ENCODE data around the gene P2RY6. TPM values are rescaled to one million over a fixed set of nuclear protein-coding genes. Genes with fewer than 3 reads are reported as not detected.

P2RY6 gene
- total and polyA plus RNA-seq, 2 of the 8 experiments (the other 6 are each of a cell fraction or from before 2014, with no cell fraction given): 0.15 TPM; not detected in 1

- H3K79me2 ChIP-seq (ENCODE audit: control insufficient read depth in 1 of 2, insufficient read depth in 2 of 2, low read length in 2 of 2): no peaks in the 10 kb centered on the region
- H3K18ac ChIP-seq (ENCODE audit: extremely low read depth, low read length): no peak overlapping the region
- no peak overlapping the region for H3K27ac ChIP-seq (ENCODE audit: low read depth, low read length)
- H4K20me1 ChIP-seq (replicated peaks in 1 of 2; ENCODE audit: control insufficient read depth in 1 of 2, insufficient read depth in 2 of 2, low read length in 2 of 2): peaks cover 0 to 2% of the 10 kb centered on the region in 2 experiments
- no peaks in the 10 kb centered on the region for H3K9me3 ChIP-seq (ENCODE audit: insufficient read depth in 2 of 2, low read depth in 1 of 2, low read length in 1 of 2)
- no peak overlapping the region for H2BK20ac ChIP-seq (ENCODE audit: low read length)
- H3K14ac ChIP-seq (ENCODE audit: insufficient read length): no peak overlapping the region
- POLR2A ChIA-PET (ENCODE audit: partially characterized antibody): interaction anchor here (0.7 kb wide), 1 partner anchor 9 kb away, joined by 3 read pairs; no protein-coding TSS in a partner anchor
- H3K23ac ChIP-seq (ENCODE audit: insufficient read length): no peak overlapping the region
- H3K79me1 ChIP-seq (ENCODE audit: low read depth, low read length): no peaks in the 10 kb centered on the region
- no peak overlapping the region for H3K4ac ChIP-seq (replicated peaks; ENCODE audit: insufficient read length, low read depth, low read length)
- no peak overlapping the region for H2BK120ac ChIP-seq (replicated peaks; ENCODE audit: low read depth, low read length)
- no peaks in the 10 kb centered on the region for H3K36me3 ChIP-seq (ENCODE audit: control insufficient read depth in 2 of 4, insufficient read depth in 4 of 4, low read length in 3 of 4)
- no peak for FAIRE-seq
- CTCF ChIA-PET (ENCODE audit: partially characterized antibody): interaction anchor here (1.0 to 19.0 kb wide), 17 partner anchors 8 to 411 kb away, joined by 3 to 233 read pairs (median 13); partner anchors contain the start of genes ARHGEF17 and P2RY6
- H3K4me3 ChIP-seq (ENCODE audit: extremely low read depth in 1 of 4, insufficient read depth in 2 of 4, low read depth in 3 of 4, low read length in 4 of 4): no peak overlapping the region
- DNase-seq (ENCODE audit: low read depth in 1 of 2, low spot score in 2 of 2): no peak
- no peak overlapping the region for H3K9ac ChIP-seq (replicated peaks in 1 of 4; ENCODE audit: extremely low read depth in 1 of 4, low read depth in 3 of 4, low read length in 3 of 4)
- no peak overlapping the region for H4K8ac ChIP-seq (ENCODE audit: extremely low read depth, insufficient read depth, low read length)
- peaks cover 2% of the 10 kb centered on the region; the same call in 1 of the 2 replicates for H3K23me2 ChIP-seq (ENCODE audit: low read depth, low read length)
- H3K4me1 ChIP-seq (replicated peaks in 1 of 4; ENCODE audit: control insufficient read depth in 3 of 4, insufficient read depth in 4 of 4, low read length in 3 of 4): peaks cover 0 to 4% (median 2%) of the 10 kb centered on the region in 4 experiments; a peak in 3 of 7 replicates
- 94% methylated on average over 35 of the region's 35 CpGs; no CpG with 5 or more reads in 1 of the 2 experiments for WGBS, 2 experiments (ENCODE audit: extremely low coverage in 1 of 2, insufficient coverage in 1 of 2, insufficient read length in 1 of 2, insufficient replicate concordance in 2 of 2, low coverage in 1 of 2, low lambda C conversion rate in 2 of 2, missing lambda C conversion rate in 1 of 2)
- H3K56ac ChIP-seq (replicated peaks; ENCODE audit: insufficient read length, low read depth, low read length): no peak overlapping the region
- no peak overlapping the region for H2BK5ac ChIP-seq (ENCODE audit: low read depth, low read length)
- H4K5ac ChIP-seq (ENCODE audit: insufficient read length, low read depth, low read length): no peak overlapping the region
- no peak overlapping the region for H2AK5ac ChIP-seq (ENCODE audit: low read depth, low read length)
- H4K91ac ChIP-seq (replicated peaks; ENCODE audit: insufficient read length, low read length): no peak overlapping the region
- no peak overlapping the region for H2AFZ ChIP-seq (ENCODE audit: low read length)
- peaks cover 0 to 19% (median 8%) of the 10 kb centered on the region in 4 experiments; a peak in 5 of 7 replicates for H3K27me3 ChIP-seq (replicated peaks in 1 of 4; ENCODE audit: control insufficient read depth in 3 of 4, extremely low read depth in 1 of 4, insufficient read depth in 3 of 4, low read length in 3 of 4)
- H2BK12ac ChIP-seq (ENCODE audit: low read depth, low read length): no peak overlapping the region
- TF ChIP-seq JUND (IDR thresholded peaks at IDR 0.05; ENCODE audit: low read length) (no peak), POLR2AphosphoS5 (IDR thresholded peaks at IDR 0.05; ENCODE audit: low read depth, low read length) (no peak), RNF2 (IDR thresholded peaks at IDR 0.05; ENCODE audit: borderline replicate concordance, low read depth, low read length, missing control alignments, poor library complexity, severe bottlenecking) (no peak), TEAD4 (IDR thresholded peaks at IDR 0.05; ENCODE audit: low read depth, low read length) (no peak), CTCF (IDR thresholded peaks at IDR 0.05; ENCODE audit: control extremely low read depth in 1 of 3, insufficient read depth in 1 of 3, low read depth in 1 of 3, low read length in 3 of 3) (no peak), KDM5A (IDR thresholded peaks at IDR 0.05; ENCODE audit: low read length) (no peak)
- no peak overlapping the region for H2BK15ac ChIP-seq (ENCODE audit: low read length)
- no peak overlapping the region for H3K4me2 ChIP-seq (ENCODE audit: insufficient read depth in 1 of 2, low read depth in 2 of 2, low read length in 2 of 2)
These were observed 24.5 kb downstream of the P2RY6 start for GRCh38 chr11:73296501-73297230.

Measured in H1 (cell line).